Measurements from ENCODE around the gene NDOR1.

NDOR1 gene

DNA sequence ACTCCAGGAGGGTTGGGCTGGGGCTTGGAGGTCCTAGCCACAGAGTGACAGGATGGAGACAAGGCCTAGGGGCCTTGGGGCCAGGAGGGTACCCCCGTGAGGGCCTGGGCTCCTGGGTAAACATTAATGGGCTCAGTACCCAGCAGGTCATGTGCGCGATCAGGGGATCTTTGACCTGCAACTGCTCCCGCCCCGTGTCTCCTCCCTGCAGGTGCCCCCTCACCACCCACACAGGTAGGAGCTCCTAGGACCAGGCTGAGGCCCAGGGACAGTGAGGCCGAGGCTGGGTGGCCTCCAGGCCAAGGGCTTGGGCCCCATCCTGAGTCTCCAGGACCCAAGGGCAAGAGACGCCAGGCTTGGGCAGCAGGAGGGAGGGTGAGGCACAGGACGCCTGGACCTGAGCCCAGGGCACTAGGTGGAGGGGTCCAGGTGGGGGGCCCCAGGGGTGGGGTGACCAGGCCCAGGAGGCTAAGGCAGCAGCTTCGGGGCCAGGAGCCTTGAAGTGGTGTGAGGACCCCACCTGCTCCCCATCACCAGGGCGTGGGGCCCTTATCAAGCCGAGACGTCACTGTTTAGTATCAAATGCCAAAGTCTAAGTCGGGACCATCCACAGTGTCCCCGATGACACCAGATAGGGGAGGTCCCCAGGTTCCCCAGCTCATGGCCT is 25.3 kb downstream of the NDOR1 start, which contains the start of gene SLC34A3:
TSS of gene SLC34A3 (plus strand) at position 197 of the 667 bp plus-strand sequence. CDS start 802 bp downstream, outside the sequence.
- Histone ChIP-seq H3K27me3 (ENCODE audit: low read length) (no peaks in the 10 kb centered on the region), H3K4me2 (ENCODE audit: low read depth, low read length, poor library complexity, severe bottlenecking) (no peak within 1 kb of the TSS), H3K27ac (ENCODE audit: low read depth, low read length) (no peak within 1 kb of the TSS), H3K79me2 (ENCODE audit: insufficient read depth, low read length) (no peaks in the 10 kb centered on the region), H3K4me3 (ENCODE audit: insufficient read depth, low read length, poor library complexity, severe bottlenecking) (no peak within 1 kb of the TSS), H3K9ac (ENCODE audit: low read length) (no peak within 1 kb of the TSS), H4K20me1 (ENCODE audit: low read depth, low read length) (no peaks in the 10 kb centered on the region), H3K9me2 (replicated peaks; ENCODE audit: insufficient read depth, low read length) (no peaks in the 10 kb centered on the region), H3K9me3 (ENCODE audit: insufficient read depth, low read length) (no peaks in the 10 kb centered on the region), H3F3A (ENCODE audit: insufficient read depth) (no peaks in the 10 kb centered on the region), H2AFZ (ENCODE audit: low read depth, low read length, severe bottlenecking) (no peak within 1 kb of the TSS), H3K36me3 (ENCODE audit: low read length) (no peaks in the 10 kb centered on the region)
- TF ChIP-seq, protein P1, sequence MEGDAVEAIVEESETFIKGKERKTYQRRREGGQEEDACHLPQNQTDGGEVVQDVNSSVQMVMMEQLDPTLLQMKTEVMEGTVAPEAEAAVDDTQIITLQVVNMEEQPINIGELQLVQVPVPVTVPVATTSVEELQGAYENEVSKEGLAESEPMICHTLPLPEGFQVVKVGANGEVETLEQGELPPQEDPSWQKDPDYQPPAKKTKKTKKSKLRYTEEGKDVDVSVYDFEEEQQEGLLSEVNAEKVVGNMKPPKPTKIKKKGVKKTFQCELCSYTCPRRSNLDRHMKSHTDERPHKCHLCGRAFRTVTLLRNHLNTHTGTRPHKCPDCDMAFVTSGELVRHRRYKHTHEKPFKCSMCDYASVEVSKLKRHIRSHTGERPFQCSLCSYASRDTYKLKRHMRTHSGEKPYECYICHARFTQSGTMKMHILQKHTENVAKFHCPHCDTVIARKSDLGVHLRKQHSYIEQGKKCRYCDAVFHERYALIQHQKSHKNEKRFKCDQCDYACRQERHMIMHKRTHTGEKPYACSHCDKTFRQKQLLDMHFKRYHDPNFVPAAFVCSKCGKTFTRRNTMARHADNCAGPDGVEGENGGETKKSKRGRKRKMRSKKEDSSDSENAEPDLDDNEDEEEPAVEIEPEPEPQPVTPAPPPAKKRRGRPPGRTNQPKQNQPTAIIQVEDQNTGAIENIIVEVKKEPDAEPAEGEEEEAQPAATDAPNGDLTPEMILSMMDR (IDR thresholded peaks at IDR 0.05; ENCODE audit: insufficient read depth, low read length, poor library complexity, severe bottlenecking) = no peak
- no peak for TF ChIP-seq EZH2phosphoT487 (conservative IDR thresholded peaks at IDR 0.05; ENCODE audit: low read length)

DNA sequence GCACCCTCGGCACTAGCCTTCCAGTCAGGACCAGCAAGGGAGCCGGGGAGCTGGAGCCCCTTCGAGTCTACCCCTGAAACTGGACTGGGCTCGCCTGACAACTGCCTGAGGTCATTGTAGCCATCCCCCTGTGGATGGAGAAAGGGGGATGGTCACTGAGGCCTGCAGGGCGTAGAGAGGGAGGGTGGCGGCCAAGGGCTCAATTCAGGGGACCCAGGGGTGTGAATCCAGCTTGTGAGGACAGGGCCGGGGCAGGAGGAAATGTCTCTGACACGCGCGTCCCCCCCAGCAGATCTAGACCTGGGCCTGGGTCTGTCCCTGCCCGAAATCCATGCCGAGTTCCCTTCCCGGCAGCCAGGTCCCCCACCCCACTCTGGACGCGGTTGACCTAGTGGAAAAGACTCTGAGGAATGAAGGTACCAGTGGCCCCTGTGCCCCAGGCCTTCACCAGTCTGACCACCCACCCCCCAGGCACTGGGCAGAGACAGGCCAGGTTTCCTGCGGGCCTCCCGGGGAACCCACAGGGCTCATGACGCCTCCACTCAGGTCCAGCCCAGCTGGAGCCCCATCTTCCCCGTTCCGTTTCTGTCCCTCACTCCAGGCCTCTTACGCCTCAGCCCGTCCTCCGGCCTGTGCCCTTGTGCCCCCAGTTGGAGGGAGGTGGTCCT is 26.0 kb downstream of the NDOR1 start:
- H3K9ac ChIP-seq (ENCODE audit: low read length) = no peak overlapping the region
- H4K20me1 ChIP-seq (ENCODE audit: low read depth, low read length) = no peaks in the 10 kb centered on the region
- no peak overlapping the region for H3K4me3 ChIP-seq (ENCODE audit: insufficient read depth, low read length, poor library complexity, severe bottlenecking)
- no peaks in the 10 kb centered on the region for H3K27me3 ChIP-seq (ENCODE audit: low read length)
- no peaks in the 10 kb centered on the region for H3K36me3 ChIP-seq (ENCODE audit: low read length)
- TF ChIP-seq, protein P1 (IDR thresholded peaks at IDR 0.05; ENCODE audit: insufficient read depth, low read length, poor library complexity, severe bottlenecking) = no peak
- no peak for TF ChIP-seq EZH2phosphoT487 (conservative IDR thresholded peaks at IDR 0.05; ENCODE audit: low read length)
- H3K4me2 ChIP-seq (ENCODE audit: low read depth, low read length, poor library complexity, severe bottlenecking) = no peak overlapping the region
- H3K9me3 ChIP-seq (ENCODE audit: insufficient read depth, low read length) = no peaks in the 10 kb centered on the region
- no peak overlapping the region for H3K27ac ChIP-seq (ENCODE audit: low read depth, low read length)
- no peaks in the 10 kb centered on the region for H3F3A ChIP-seq (ENCODE audit: insufficient read depth)
- no peaks in the 10 kb centered on the region for H3K9me2 ChIP-seq (replicated peaks; ENCODE audit: insufficient read depth, low read length)
- no peaks in the 10 kb centered on the region for H3K79me2 ChIP-seq (ENCODE audit: insufficient read depth, low read length)
- H2AFZ ChIP-seq (ENCODE audit: low read depth, low read length, severe bottlenecking) = no peak overlapping the region

DNA sequence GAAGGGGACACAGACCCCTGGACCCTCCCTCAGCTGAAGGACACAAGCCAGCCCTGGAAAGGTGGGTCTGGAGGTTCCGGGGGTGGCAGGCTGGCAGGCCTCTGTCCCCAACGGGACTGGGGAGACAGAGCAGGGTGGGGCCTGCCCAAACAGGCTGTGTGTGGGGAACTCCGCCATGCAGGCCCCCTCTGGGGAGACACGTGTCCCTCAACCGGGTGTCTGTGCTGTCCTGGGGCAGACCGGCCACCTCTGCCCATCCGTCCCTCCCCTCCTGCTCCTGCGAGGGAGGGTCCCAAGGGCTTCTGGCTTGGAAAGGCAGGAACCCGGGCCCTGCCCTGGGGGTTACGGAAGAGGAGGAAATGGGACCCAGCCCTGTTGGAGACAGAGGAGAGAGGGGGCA is 26.6 kb downstream of the NDOR1 start:
- Histone ChIP-seq H3K9me3 (ENCODE audit: insufficient read depth, low read length) (no peaks in the 10 kb centered on the region), H3K9me2 (replicated peaks; ENCODE audit: insufficient read depth, low read length) (no peaks in the 10 kb centered on the region), H3K79me2 (ENCODE audit: insufficient read depth, low read length) (no peaks in the 10 kb centered on the region), H3K9ac (ENCODE audit: low read length) (no peak overlapping the region), H3K36me3 (ENCODE audit: low read length) (no peaks in the 10 kb centered on the region), H3F3A (ENCODE audit: insufficient read depth) (no peaks in the 10 kb centered on the region), H3K4me2 (ENCODE audit: low read depth, low read length, poor library complexity, severe bottlenecking) (no peak overlapping the region), H2AFZ (ENCODE audit: low read depth, low read length, severe bottlenecking) (no peak overlapping the region), H3K27me3 (ENCODE audit: low read length) (no peaks in the 10 kb centered on the region), H3K4me3 (ENCODE audit: insufficient read depth, low read length, poor library complexity, severe bottlenecking) (no peak overlapping the region), H4K20me1 (ENCODE audit: low read depth, low read length) (no peaks in the 10 kb centered on the region), H3K27ac (ENCODE audit: low read depth, low read length) (no peak overlapping the region)
- TF ChIP-seq, protein P1 (IDR thresholded peaks at IDR 0.05; ENCODE audit: insufficient read depth, low read length, poor library complexity, severe bottlenecking) = no peak
- TF ChIP-seq EZH2phosphoT487 (conservative IDR thresholded peaks at IDR 0.05; ENCODE audit: low read length) = no peak

Measured in SU-DHL-6 (cell line).